ENCODE measurements around the gene FLT4. TPM values are rescaled to one million over a fixed set of nuclear protein-coding genes. Genes with fewer than 3 reads are reported as not detected.

Gene FLT4
- total RNA-seq, 3 donors from 2014 or later (not counting 1 experiment from before 2014, with no cell fraction given): 0.68 to 0.92 (median 0.78) TPM

DNA sequence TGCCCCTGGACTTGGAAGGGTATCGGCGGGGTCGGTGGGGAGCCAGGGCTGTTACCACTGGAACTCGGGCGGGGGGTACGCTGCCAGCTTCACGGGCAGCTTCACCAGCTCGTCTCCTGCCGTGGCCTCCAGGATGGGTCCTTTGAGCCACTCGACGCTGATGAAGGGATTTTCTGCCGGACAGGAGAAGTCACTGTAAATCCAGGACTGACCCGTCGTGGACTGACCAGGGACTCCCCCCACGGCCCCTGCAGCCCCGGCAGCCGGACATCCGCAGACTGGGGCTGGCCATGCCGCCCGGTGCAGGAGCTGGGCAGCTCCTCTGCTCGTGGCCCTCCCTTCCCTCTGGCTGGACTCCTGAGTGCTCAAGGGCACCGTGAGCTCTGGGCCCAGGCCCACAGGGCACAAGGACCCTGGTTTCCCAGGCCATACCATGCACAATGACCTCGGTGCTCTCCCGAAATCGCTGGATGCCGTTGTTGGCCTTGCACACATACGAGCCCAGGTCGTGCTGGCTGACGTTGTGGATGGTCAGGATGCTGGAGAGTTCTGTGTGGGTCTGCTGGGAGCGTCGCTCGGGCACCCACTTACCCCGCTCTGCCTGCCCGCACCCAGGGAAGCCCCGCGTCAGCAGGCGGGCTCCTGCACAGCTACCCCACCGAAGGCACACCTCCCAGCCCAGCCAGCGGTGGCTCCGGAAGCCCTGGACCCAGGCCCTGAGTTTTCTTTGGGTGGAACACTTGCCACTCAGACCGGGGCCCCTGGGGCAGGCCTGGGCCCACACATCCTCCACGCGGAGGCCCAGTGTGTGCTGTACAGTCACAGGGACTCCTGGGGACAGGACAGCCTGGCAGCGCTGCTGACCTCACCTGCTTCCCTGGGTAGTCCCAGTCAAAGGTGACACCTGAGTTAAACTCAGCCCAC lies 20.3 kb downstream of the FLT4 start:
- no peaks in the 10 kb centered on the region for H3K9me3 ChIP-seq (ENCODE audit: control insufficient read depth, insufficient read depth, low read length)
- Mint-ChIP-seq H3K4me3 (no peak overlapping the region), H3K27ac (no peak overlapping the region), H3K27me3 (ENCODE audit: low read depth in 2 of 2) (no peaks in the 10 kb centered on the region), H3K9me3 (no peaks in the 10 kb centered on the region), H3K4me1 (peaks cover 0 to 5% of the 10 kb centered on the region in 2 donors), H3K36me3 (no peaks in the 10 kb centered on the region)
- H3K4me1 ChIP-seq (ENCODE audit: control insufficient read depth, insufficient read depth, low read length): no peaks in the 10 kb centered on the region
- WGBS (ENCODE audit: insufficient coverage): 88% methylated on average over 44 of the region's 44 CpGs
- TF ChIP-seq, protein P1, sequence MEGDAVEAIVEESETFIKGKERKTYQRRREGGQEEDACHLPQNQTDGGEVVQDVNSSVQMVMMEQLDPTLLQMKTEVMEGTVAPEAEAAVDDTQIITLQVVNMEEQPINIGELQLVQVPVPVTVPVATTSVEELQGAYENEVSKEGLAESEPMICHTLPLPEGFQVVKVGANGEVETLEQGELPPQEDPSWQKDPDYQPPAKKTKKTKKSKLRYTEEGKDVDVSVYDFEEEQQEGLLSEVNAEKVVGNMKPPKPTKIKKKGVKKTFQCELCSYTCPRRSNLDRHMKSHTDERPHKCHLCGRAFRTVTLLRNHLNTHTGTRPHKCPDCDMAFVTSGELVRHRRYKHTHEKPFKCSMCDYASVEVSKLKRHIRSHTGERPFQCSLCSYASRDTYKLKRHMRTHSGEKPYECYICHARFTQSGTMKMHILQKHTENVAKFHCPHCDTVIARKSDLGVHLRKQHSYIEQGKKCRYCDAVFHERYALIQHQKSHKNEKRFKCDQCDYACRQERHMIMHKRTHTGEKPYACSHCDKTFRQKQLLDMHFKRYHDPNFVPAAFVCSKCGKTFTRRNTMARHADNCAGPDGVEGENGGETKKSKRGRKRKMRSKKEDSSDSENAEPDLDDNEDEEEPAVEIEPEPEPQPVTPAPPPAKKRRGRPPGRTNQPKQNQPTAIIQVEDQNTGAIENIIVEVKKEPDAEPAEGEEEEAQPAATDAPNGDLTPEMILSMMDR (IDR thresholded peaks at IDR 0.05): no peak
- DNase-seq (no peak), ATAC-seq (no peak)
- H3K4me3 ChIP-seq (ENCODE audit: low read length): no peak overlapping the region
- intact Hi-C loops (cut with micrococcal nuclease): no loop called here
- no peaks in the 10 kb centered on the region for H3K36me3 ChIP-seq (ENCODE audit: control insufficient read depth, insufficient read depth, low read length)
- no peak overlapping the region for H3K27ac ChIP-seq (ENCODE audit: low read length)
- H3K27me3 ChIP-seq (ENCODE audit: control insufficient read depth, insufficient read depth, low read length): no peaks in the 10 kb centered on the region

DNA sequence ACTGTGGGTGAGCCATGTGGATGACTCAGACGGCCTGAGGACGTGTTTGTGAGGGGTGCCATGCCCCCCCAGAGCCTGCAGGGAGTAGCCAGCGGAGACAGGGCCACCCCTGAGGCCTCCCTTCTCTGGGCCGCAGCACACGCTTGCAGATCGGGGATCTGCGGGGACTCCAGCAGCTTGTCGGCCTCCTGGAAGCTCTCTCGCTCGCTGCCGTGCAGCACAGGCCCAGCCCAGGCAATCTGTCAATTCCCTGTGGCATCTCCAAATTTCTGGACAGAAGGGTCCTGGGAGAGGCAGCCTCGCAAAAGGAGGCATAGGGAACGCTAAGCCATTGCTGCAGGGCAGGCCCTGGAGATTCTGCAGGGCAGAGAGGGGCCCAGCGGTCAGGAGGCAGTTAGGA lies 21.2 kb downstream of the FLT4 start:
- Histone ChIP-seq H3K36me3 (ENCODE audit: control insufficient read depth, insufficient read depth, low read length) (no peaks in the 10 kb centered on the region), H3K4me3 (ENCODE audit: low read length) (no peak overlapping the region), H3K27me3 (ENCODE audit: control insufficient read depth, insufficient read depth, low read length) (no peaks in the 10 kb centered on the region), H3K4me1 (ENCODE audit: control insufficient read depth, insufficient read depth, low read length) (peaks cover 5% of the 10 kb centered on the region), H3K9me3 (ENCODE audit: control insufficient read depth, insufficient read depth, low read length) (no peaks in the 10 kb centered on the region), H3K27ac (ENCODE audit: low read length) (no peak overlapping the region)
- TF ChIP-seq, protein P1 (IDR thresholded peaks at IDR 0.05): no peak
- no peak for ATAC-seq
- WGBS (ENCODE audit: insufficient coverage): 86% methylated on average over 14 of the region's 14 CpGs
- Mint-ChIP-seq H3K4me3 (no peak overlapping the region), H3K4me1 (peaks cover 0 to 9% of the 10 kb centered on the region in 2 donors), H3K9me3 (no peaks in the 10 kb centered on the region), H3K27me3 (ENCODE audit: low read depth in 2 of 2) (no peaks in the 10 kb centered on the region), H3K27ac (no peak overlapping the region), H3K36me3 (no peaks in the 10 kb centered on the region)
- intact Hi-C loops (cut with micrococcal nuclease): no loop called here
- no peak for DNase-seq

DNA sequence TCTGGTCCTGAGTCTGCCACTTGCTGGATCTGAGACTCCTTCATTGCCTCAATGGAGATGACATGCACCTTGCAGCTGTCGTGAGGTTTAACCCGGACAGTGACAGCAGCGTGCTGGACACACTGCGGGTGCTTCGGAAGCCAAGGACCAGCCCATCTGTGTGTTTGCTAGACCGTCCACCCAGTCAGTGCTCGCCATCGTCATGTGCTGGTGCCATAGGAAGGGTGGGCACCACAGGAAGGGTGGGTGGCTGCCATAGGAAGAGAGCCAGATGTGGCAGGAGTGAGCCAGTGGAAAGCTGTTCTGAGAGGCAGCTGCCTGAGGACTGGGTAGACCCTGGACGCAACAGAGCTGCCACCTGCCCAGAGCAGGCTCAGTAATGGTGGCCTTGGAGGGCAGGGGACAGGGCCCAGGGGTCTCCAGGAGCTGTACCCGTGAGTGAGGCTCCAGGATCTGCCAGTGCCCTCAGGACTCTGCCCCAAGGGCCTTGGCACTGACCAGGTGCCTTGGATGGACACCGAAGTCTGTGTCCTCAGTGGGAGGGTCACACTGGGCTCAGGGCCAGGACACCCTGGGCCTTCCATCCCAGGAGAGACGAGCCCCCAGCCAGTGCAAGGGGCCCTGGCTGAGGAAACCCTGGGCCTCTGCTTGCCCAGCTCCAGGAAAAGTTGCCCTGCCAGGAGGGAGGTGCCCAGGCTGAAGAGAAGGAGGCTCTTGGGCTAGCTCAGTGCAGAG lies 21.8 kb downstream of the FLT4 start:
- H3K9me3 ChIP-seq (ENCODE audit: control insufficient read depth, insufficient read depth, low read length): no peaks in the 10 kb centered on the region
- H3K27ac Mint-ChIP-seq: no peak overlapping the region
- H3K4me3 Mint-ChIP-seq: no peak overlapping the region
- TF ChIP-seq, protein P1 (IDR thresholded peaks at IDR 0.05): no peak
- no peak overlapping the region for H3K27ac ChIP-seq (ENCODE audit: low read length)
- no peaks in the 10 kb centered on the region for H3K27me3 ChIP-seq (ENCODE audit: control insufficient read depth, insufficient read depth, low read length)
- no peaks in the 10 kb centered on the region for H3K36me3 Mint-ChIP-seq
- DNase-seq: no peak
- peaks cover 0 to 9% of the 10 kb centered on the region in 2 donors for H3K4me1 Mint-ChIP-seq
- no peaks in the 10 kb centered on the region for H3K27me3 Mint-ChIP-seq (ENCODE audit: low read depth in 2 of 2)
- no peaks in the 10 kb centered on the region for H3K9me3 Mint-ChIP-seq
- no peak overlapping the region for H3K4me3 ChIP-seq (ENCODE audit: low read length)
- ATAC-seq: no peak
- no peaks in the 10 kb centered on the region for H3K36me3 ChIP-seq (ENCODE audit: control insufficient read depth, insufficient read depth, low read length)
- WGBS (ENCODE audit: insufficient coverage): 84% methylated on average over 12 of the region's 12 CpGs
- H3K4me1 ChIP-seq (ENCODE audit: control insufficient read depth, insufficient read depth, low read length): peaks cover 5% of the 10 kb centered on the region
- intact Hi-C loops (cut with micrococcal nuclease): no loop called here
